Activated CD4-positive, CD25-positive, alpha-beta regulatory T cell treated with anti-CD3 and anti-CD28 coated beads, Interleukin-2, amount 50 U/mL, for 16 hours (primary cell): Measurements from ENCODE around the gene SYP.
A peak's percentile ranks its signal among the peaks of the same experiment; 100 is the strongest.

ENCODE experiments used
- DNase-seq: peaks from one replicate; pipeline ENCODE4 v3.0.0-alpha.2; 2020; ENCODE audit warnings: low read depth, low spot score

The SYP gene

DNA sequence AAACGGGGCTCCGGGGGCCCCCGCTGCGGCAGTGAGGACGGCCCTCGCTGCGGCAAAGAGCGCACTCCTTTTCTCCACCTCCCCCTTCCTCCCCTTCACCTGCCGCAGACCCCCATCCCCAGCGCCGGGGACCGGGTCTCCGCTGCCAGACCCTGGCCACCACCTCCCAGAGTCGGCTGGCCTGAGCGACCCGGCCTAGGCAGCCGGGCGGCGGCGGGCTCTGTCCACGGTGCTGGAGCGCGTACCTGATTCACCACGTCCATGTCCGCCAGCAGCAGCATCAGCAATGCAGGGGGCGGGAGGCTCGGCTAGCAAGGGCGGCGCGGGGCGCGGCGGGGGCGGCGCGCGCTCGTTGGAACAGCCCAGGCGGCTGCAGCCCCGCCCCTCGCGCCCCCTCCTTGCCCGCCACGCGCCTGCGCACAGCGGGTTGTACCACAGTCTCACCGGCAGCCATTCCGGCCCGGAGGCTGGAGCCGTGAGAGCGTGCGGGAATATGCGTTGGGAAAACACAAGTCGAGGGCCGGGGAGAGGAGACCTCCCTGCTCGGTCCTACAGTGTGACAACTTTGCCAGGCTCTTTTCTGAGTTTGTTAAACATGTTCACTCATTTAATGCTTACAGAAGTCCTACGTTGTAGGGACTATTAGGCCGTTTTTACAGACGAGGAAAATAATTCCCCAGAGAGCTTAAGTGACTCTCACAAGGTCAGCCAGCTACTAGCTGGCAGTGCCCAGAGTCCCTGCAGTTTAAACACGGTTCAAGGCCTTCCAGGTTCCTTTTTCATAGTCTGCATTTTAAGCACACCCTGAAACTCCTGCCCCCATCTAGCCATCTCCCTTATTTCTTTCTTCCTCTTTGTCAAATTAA lies at the start of gene SYP:
Gene SYP (minus strand): TSS at position 288 of the 866 bp plus-strand sequence. CDS start 7 bp downstream, at position 281.
- peak; percentile 77 for DNase-seq

DNA sequence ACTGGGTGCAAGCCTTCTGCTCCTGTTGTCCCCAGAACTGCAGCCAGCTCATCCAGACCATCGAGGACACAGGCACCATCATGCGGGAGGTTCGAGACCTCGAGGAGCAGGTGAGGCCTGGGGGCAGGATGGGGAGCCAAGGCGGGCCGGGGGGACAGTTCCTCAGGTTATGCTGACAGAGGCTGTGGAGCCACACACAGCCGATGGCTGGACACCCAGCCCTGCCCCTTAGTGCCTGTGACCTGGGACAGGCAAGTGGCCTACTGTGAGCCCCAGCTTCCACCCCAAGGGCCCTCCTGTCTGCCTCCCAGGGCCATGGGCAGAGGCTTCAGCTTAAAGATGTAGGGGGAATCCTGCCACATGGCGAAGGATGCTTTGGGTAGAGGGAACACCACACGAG lies 49.6 kb upstream of the SYP start:
- DNase-seq, result no peak

DNA sequence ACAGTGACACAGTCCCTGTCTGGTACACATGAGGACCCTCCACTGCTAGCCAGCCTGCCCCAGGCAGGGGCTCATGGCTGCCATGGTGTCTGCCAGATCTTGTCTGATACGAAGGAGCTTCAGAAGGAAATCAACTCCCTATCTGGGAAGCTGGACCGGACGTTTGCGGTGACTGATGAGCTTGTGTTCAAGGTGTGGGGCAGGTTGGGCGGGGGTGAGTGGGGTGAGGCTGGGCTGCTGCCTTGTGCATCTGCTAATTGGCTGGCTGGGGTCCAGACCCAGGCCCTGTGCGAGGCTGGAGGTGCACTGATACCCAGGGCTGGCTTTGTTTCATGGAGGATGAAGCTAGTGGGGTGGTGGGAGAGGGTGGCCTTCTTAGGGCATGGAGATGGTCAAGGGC lies 49.1 kb upstream of the SYP start:
- no peak for DNase-seq

DNA sequence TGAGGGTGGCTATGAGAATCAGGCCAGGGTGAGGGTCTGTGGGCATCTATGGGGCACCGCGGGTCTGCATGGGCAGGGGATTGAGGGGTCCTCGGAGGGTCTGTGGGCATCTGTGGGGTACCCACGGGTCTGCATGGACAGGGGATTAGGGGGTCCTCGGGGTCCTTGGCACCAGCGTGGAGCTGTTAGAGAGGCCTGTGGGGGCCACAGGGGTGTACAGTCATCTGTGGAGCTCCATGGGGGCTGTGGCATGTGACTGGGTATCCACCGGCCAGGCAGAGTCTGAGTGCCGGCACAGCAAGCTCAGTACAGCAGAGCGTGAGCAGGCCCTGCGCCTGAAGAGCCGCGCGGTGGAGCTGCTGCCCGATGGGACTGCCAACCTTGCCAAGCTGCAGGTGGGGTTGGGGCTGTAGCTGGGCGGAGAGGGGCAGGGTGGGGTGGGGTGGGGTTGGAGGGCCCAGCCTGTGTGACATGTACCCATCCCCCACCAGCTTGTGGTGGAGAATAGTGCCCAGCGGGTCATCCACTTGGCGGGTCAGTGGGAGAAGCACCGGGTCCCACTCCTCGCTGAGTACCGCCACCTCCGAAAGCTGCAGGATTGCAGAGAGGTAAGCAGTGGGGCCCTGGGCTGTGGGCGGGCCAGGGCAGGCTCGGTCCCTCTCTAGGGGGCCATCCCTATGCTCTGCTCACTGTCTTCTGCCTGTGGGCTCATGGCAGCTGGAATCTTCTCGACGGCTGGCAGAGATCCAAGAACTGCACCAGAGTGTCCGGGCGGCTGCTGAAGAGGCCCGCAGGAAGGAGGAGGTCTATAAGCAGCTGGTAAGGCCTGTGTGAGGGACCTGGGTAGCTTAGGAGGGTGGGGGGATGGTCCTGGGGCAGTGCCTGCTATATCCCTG lies 48.2 kb upstream of the SYP start:
- DNase-seq, result no peak

DNA sequence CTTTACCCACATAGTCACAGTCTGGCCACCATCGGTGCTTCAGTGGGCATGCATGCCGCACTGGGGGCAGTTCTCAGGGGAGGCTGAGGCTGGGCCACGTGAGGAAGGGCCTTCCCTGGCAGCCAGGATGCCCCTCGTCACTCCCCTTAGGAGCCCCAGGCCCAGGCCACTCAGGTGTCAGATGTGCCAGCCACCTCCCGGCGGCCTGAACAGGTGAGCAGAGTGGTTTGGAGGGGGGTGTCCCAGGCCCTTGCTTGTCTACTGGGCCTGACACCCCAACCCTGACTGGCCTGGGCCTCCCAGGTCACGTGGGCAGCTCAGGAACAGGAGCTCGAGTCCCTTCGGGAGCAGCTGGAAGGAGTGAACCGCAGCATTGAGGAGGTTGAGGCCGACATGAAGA lies 47.4 kb upstream of the SYP start:
- DNase-seq, result no peak

DNA sequence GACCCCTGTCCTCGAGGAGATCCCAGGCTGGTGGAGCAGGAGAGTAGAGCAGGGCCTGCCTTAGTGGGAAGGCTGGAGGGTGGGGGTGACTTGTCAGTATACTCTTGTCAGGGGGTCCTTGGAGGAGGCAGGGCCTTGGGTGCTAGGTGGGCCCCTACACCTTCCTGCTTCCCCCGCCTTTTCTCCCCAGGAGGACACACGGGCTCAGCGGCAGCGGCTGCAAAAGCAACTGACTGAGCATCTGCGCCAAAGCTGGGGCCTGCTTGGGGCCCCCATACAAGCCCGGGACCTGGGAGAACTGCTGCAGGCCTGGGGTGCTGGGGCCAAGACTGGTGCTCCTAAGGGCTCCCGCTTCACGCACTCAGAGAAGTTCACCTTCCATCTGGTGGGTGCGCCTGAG lies 46.5 kb upstream of the SYP start:
- no peak for DNase-seq

DNA sequence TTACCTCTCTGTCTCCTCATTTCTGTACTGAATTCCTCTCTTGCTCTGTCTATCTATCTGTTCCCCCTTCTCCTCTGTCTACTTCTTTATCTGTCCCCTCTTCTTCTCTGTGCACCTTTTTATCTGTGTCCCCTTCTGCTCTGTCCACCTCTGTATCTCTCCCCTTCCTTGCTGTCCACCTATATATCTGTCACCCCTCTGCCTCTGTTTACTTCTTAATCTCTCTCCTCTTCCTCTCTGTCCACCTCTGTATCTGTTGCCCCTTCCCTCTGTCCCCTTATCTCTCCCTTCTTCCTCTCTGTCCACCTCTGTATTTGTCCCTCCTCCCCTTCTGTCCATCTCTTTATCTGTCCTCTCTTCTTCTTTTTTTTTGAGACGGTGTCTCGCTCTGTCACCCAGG lies 44.2 kb upstream of the SYP start:
- DNase-seq, result no peak

DNA sequence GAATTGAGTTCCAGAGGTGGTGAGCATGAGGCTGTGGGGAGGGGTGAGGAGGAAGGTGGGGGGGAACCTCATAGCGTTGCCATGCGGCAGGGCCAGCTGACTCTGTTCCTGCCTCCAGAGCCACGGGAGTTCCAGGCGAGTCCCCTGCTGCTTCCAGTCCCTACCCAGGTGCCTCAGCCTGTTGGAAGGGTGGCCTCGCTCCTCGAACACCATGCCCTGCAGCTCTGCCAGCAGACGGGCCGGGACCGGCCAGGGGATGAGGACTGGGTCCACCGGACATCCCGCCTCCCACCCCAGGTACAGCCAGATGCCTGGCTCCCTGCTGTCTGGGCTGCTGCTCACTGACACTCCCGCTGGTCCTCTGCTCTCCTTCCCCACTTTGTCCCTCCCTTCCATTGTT lies 43.2 kb upstream of the SYP start:
- no peak for DNase-seq

DNA sequence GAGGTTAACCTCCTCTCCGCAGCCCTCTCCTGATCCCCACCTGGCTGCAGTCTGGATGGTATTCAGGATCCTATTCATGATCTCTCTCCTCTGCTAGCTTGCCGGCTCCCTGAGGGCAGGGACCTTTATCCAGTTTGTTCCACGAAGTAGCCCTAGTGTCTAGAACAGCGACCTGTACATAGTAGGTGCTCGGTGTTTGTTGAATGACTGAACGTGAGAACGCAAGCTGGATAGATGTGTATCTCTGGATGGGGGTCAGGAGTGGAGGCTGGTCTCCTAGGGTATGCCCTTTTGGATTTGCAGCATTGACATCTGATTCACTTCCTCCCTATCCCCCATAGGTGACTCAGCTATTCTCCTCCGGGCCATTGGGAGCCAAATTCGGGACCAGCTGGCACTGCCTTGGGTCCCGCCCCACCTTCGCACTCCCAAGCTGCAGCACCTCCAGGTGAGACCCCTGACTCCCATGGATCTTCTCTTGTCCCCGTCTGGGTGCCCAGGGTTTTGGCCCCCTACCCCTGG lies 42.6 kb upstream of the SYP start:
- DNase-seq, result no peak

DNA sequence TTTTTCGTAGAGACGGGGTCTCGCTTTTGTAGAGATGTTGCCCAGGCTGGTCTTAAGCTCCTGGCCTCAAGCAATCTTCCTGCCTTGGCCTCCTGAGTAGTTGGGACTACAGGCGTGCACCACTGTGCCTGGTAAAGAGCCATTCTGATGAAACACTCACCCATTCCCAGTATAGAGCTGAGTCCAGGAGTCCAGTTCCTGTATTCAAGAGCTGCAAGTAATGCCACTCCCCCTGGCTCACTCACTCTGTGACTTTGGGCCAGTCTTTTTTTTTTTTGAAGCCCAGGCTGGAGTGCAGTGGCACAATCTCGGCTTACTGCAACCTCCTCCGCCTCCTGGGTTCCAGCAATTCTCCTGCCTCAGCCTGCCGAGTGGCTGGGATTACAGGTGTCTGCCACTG lies 38.7 kb upstream of the SYP start:
- no peak for DNase-seq

DNA sequence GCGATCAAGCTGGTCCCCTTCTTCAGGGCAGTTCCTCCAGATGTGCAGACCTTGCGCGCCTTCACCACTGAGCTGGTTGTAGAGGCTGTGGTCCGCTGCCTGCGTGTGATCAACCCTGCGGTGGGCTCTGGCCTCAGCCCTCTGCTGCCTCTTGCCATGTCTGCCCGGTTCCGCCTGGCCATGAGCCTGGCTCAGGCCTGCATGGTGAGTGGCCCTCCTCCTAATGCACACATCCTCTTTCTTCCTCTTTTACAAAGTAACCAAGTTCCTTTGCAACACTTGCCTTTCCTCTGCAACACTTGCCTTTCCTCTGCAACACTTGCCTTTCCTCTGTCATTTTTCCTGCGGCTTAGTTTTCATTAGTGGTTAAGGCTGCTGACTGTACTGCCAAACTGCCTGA lies 37.1 kb upstream of the SYP start:
- no peak for DNase-seq

DNA sequence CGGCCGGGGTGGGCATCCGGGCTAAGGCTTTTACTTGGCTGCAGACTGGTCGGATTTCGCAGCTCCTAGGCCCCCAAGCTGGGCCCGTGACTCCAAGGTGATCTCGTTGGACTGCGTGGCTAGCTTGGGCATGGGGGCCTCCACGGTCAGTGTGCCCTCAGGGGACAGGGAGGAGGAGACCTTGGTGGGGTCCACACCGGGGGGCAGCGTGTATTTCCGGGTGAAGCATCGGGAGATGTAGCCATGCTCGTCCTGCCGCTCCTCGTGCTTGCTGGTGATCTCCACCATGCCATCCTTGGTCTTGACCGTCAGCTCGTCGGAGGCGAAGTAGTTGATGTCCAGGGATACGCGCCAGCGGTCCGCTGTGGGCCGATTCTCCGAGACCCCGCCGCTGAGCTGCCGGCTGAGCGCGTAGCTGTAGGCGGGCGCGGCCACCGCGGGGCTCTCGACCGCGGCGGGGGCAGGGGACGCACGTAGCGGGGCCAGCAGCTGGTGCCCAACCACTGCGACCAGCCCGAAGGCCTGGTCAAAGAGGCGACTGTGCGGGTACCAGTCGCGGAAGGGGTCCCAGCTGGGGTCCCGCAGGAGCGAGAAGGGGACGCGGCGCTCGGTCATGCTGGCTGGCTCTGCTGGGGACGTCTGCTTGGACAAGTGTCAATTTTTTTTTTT lies 34.0 kb upstream of the SYP start:
- DNase-seq, result no peak

DNA sequence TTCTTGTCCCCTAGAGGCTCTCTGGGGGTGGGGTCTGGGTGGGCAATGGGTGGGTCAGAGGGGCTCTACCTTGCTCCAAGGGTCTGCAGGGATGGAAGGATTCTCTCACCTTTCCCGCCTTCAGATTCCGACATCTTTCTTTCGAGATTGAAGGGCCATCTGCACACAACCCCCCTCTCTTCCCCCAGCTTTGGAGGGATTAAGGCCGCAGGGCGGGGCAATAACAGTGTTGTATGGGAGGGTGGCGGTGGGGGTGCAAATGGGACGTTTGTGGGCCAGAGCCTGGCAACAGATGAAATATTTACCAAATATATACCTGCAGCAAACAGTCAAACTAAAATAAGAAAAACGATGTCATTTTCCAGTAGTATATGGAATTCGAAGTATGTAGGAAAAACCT lies 33.2 kb upstream of the SYP start, which contains the start of gene CACNA1F:
Gene CACNA1F (minus strand): TSS at position 165 of the 400 bp plus-strand sequence. CDS start 31 bp downstream, at position 134.
- no peak for DNase-seq

DNA sequence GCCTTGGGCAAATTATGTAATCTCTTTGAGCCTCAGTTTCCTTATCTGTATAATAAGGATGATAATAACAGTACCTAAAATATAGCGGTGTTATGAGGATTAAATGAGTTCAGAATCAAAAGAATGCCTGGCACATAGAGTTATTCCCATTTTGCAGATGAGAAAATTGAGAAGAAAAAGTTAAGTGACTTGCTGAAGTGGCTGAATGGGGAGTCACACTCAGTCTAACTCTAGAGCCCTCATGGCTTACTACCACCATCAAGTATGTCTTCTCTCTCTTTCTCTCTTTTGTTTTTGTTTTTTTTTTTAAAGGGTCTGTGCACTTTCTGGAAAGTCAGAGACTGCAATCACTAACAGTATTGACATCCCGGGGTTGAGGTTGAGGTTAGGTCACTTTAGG lies 32.5 kb upstream of the SYP start:
- no peak for DNase-seq

DNA sequence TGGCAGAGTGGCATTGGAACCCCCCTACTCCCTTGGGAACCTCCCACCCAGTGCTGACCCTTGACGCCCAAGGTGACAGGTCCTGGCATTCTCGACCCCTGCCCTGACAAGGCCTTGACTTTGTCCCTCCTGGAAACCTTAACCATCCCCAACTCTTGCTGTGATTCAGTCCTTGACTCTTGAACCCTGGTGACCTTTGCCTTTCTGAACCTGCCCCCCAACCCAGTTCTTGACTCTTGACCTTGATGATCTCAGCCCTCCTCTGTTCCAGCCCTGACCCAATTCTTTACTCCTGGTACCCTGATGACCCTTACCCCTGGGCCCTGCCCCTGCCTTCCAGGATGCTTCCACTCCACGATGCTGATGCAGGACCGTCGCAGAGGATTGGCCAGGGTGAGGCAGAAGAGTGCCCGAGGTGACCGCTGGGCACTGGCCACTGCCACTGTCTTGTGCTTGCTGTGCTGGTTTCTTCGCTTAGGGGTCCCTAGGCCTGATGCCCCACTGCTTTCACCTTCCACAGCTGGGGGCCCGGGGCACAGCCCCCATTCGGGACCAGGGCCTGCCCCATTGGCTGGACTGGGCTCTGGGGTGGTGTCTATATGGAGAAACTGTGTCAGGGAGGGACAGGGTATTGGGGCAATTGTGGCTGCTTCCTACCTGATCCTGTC lies 31.5 kb upstream of the SYP start:
- no peak for DNase-seq

DNA sequence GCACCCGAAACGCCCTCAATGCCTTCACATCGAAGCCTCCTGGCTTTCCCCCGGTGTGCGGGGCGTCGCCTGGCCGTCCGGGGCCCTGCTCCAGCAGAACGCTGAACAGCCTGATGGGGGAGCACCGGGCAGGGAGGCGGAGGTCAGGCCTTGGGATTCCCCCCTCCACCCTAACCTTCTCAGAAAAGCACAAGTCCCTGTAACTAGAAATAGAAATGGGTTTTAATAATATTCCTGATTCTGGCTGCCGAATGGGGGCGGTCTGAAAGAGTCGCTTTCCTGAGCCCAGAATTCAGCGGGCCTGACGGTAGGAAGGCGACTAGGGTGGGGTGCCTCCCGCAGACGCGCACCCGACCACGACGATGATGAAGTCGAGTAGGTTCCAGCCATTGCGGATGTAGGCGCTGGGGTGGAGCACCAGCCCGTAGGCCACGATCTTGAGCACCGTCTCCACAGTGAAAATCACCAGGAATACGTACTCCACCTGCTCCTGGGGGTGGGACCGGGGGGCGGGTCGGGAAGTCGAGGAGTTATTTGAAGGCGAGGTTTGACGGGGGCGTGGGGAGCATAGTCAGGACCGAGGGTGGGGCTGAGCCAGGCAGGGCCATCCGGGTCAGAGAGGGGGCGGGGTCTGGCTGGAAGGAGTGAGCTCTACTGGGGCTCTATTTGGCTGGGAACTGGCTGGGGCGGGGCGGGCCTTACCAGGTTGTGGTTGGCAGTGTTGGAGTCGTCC lies 30.7 kb upstream of the SYP start:
- no peak for DNase-seq

DNA sequence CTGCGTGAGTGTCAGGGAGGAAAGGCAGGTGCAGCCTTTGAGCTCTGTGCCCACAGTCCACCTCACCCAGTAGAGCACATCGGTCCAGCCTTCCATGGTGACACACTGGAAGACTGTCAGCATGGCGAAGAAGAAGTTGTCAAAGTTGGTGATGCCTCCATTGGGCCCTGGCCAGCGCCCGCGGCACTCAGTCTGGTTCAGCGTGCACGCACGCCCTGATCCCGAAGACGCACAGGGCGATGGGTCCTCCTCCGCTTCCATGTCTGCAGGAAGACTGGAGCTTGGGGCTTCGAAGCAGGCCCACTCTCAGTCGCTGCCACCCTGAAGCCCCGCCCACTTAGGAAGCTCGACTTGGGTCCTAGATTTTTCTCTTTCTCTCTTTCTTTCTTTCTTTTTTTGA lies 28.2 kb upstream of the SYP start:
- DNase-seq, result no peak

DNA sequence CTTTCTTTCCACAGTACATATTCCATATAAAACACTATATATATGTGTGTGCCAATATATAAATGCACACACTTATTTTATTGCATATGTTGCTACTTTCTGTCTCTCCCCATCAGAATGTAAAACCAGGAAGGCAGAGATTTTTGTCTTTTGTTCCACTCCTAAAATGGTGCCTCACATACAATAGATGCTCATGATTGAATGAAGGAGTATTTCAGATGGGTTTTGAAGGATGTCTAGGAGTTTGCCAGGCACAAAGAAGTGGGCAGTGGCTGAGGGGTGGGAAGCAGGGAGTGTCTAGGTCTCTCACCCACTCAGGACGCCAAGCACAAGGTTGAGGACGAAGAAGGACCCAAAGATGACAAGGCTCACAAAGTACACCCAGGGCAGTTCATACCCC lies 27.7 kb upstream of the SYP start:
- DNase-seq, result no peak

DNA sequence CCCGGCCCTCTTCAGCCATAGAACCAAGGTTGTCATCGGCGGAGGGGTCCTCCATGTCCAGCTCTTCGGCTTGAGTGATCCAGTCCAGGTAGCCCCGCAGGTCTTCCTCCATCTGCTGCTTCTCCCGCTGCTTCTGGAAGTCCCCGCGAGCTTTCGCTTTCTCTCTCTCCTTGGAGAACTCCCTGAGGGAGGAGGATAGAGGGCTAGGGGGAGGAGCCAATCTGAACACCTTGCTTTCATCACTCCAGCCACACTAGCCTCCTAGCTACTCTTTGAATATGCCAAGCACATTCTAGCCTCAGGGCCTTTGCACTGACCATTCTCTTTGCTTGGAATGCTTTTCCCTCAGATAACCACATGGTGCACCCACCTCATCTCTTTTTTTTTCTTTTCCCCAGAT lies 27.0 kb upstream of the SYP start:
- DNase-seq, result no peak

DNA sequence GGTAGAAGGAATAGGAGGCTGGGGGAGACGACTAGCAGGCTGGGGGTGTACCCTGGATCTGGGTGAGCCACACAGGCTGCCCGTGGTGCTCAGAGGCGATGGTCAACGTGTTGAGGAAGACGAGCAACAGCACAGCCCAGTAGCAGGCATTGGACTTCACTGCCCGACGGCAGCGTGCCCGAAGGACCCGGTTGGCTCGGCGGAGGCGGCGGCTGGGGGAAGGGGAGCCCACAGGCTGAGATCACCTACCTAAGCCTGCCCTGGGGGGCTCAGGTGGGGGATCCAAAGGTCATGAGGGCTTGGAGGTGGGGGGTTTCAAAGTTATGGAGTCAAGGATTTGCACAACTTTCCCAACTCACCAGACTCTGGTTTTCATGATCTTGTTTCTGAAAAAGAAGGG lies 25.9 kb upstream of the SYP start:
- DNase-seq, result no peak

DNA sequence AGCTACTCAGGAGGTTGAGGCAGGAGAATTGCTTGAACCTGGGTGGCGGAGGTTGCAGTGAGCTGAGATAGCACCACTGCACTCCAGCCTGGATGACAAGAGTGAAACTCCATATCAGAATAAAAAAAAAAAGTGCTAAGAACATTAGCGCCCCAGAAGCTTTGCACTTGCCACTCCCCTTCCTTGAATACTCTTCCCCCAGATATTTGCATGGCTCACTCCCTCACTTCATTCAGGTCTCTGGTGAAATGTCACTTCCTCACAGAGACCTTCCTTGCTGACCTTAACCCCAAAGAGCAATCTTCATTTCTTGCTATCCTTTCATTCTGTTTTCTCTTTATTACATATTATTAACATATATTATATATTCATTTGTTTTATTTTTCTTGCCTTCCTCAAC lies 21.9 kb upstream of the SYP start:
- no peak for DNase-seq
